ENCODE data around the gene ELAPOR1.

ELAPOR1 gene

DNA sequence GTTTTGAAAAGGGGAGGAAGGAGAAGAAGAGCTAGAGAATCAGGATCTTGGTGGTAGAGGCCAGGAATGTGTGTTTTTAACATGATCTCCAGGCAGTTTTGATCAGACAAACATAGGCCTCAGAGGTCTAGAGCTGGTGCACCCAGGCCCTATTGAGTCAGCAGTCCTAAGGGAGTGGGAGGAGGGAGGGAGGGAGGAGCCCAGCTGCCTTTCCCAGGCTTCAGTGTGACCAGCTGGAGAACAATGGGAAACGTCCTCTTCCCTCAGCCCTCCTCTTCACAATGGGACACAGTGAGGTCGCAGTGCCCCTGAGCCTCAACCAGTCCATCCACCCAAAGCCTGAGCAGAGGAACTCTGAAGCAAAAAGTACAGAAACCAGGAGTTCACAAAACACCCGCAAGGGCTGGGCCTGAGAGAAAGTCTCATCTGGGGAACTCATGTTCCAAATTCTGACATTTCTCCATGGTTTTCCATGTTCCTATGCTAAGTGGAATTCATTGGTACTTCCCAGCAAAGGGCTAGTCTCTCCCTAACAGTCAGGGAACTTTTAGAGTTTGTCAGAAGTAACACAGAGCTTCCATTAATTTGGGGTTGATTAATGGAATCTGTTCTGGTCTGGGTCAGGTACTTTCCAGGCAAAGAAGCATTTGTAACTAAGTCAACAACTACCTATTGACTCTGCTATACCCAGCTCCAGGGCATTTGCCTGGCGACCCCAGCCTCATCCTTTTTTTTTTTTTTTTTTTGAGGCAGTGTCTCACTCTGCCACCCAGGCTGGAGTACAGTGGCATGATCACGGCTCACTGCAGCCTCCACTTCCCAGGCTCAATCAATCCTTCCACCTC, 37.5 kb downstream of the ELAPOR1 start:
- TF ChIP-seq MAX (IDR thresholded peaks at IDR 0.05) = no peak
- TF ChIP-seq TCF12 (IDR thresholded peaks at IDR 0.05; ENCODE audit: low read depth) = no peak
- TF ChIP-seq TAF1 (IDR thresholded peaks at IDR 0.05; ENCODE audit: low read depth) = no peak
- TF ChIP-seq CEBPB (IDR thresholded peaks at IDR 0.05) = no peak
- no peak for TF ChIP-seq RAD21 (IDR thresholded peaks at IDR 0.05; ENCODE audit: low read depth)
- TF ChIP-seq EGR1 (IDR thresholded peaks at IDR 0.05) = no peak
- TF ChIP-seq, protein P1, sequence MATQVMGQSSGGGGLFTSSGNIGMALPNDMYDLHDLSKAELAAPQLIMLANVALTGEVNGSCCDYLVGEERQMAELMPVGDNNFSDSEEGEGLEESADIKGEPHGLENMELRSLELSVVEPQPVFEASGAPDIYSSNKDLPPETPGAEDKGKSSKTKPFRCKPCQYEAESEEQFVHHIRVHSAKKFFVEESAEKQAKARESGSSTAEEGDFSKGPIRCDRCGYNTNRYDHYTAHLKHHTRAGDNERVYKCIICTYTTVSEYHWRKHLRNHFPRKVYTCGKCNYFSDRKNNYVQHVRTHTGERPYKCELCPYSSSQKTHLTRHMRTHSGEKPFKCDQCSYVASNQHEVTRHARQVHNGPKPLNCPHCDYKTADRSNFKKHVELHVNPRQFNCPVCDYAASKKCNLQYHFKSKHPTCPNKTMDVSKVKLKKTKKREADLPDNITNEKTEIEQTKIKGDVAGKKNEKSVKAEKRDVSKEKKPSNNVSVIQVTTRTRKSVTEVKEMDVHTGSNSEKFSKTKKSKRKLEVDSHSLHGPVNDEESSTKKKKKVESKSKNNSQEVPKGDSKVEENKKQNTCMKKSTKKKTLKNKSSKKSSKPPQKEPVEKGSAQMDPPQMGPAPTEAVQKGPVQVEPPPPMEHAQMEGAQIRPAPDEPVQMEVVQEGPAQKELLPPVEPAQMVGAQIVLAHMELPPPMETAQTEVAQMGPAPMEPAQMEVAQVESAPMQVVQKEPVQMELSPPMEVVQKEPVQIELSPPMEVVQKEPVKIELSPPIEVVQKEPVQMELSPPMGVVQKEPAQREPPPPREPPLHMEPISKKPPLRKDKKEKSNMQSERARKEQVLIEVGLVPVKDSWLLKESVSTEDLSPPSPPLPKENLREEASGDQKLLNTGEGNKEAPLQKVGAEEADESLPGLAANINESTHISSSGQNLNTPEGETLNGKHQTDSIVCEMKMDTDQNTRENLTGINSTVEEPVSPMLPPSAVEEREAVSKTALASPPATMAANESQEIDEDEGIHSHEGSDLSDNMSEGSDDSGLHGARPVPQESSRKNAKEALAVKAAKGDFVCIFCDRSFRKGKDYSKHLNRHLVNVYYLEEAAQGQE (IDR thresholded peaks at IDR 0.05; ENCODE audit: low read depth) = no peak
- TF ChIP-seq YY1 (IDR thresholded peaks at IDR 0.05; ENCODE audit: low read depth) = no peak
- TF ChIP-seq FOXM1 (IDR thresholded peaks at IDR 0.05; ENCODE audit: borderline replicate concordance, low read depth) = no peak
- TF ChIP-seq NFIC (IDR thresholded peaks at IDR 0.05) = no peak
- no peak for TF ChIP-seq CREB1 (IDR thresholded peaks at IDR 0.05; ENCODE audit: low read depth)
- TF ChIP-seq TEAD4 (IDR thresholded peaks at IDR 0.05) = no peak
- TF ChIP-seq EP300 (IDR thresholded peaks at IDR 0.05; ENCODE audit: borderline replicate concordance) = no peak
- no peak for TF ChIP-seq ZBTB7A (IDR thresholded peaks at IDR 0.05; ENCODE audit: low read depth)
- no peak for TF ChIP-seq USF1 (IDR thresholded peaks at IDR 0.05)

GRCh38 chr1:109152196-109152595, 38.3 kb downstream of the ELAPOR1 start:
- TF ChIP-seq FOXM1 (IDR thresholded peaks at IDR 0.05; ENCODE audit: borderline replicate concordance, low read depth) = no peak
- no peak for TF ChIP-seq EP300 (IDR thresholded peaks at IDR 0.05; ENCODE audit: borderline replicate concordance)
- no peak for TF ChIP-seq TCF12 (IDR thresholded peaks at IDR 0.05; ENCODE audit: low read depth)
- TF ChIP-seq MAX (IDR thresholded peaks at IDR 0.05) = no peak
- no peak for TF ChIP-seq TAF1 (IDR thresholded peaks at IDR 0.05; ENCODE audit: low read depth)
- TF ChIP-seq NFIC (IDR thresholded peaks at IDR 0.05) = no peak
- TF ChIP-seq USF1 (IDR thresholded peaks at IDR 0.05) = no peak
- TF ChIP-seq, protein P1 (IDR thresholded peaks at IDR 0.05; ENCODE audit: low read depth) = no peak
- no peak for TF ChIP-seq TEAD4 (IDR thresholded peaks at IDR 0.05)
- TF ChIP-seq YY1 (IDR thresholded peaks at IDR 0.05; ENCODE audit: low read depth) = no peak
- TF ChIP-seq RAD21 (IDR thresholded peaks at IDR 0.05; ENCODE audit: low read depth) = no peak
- no peak for TF ChIP-seq CEBPB (IDR thresholded peaks at IDR 0.05)
- TF ChIP-seq EGR1 (IDR thresholded peaks at IDR 0.05) = no peak
- TF ChIP-seq CREB1 (IDR thresholded peaks at IDR 0.05; ENCODE audit: low read depth) = no peak
- TF ChIP-seq ZBTB7A (IDR thresholded peaks at IDR 0.05; ENCODE audit: low read depth) = no peak

GRCh38 chr1:109156916-109157385, 43.0 kb downstream of the ELAPOR1 start:
- TF ChIP-seq RAD21 (IDR thresholded peaks at IDR 0.05; ENCODE audit: low read depth) (no peak), FOXM1 (IDR thresholded peaks at IDR 0.05; ENCODE audit: borderline replicate concordance, low read depth) (no peak), TEAD4 (IDR thresholded peaks at IDR 0.05) (no peak), TAF1 (IDR thresholded peaks at IDR 0.05; ENCODE audit: low read depth) (no peak), YY1 (IDR thresholded peaks at IDR 0.05; ENCODE audit: low read depth) (no peak), EP300 (IDR thresholded peaks at IDR 0.05; ENCODE audit: borderline replicate concordance) (no peak), EGR1 (IDR thresholded peaks at IDR 0.05) (no peak), CREB1 (IDR thresholded peaks at IDR 0.05; ENCODE audit: low read depth) (no peak), USF1 (IDR thresholded peaks at IDR 0.05) (no peak), MAX (IDR thresholded peaks at IDR 0.05) (no peak), CEBPB (IDR thresholded peaks at IDR 0.05) (no peak), TCF12 (IDR thresholded peaks at IDR 0.05; ENCODE audit: low read depth) (no peak), NFIC (IDR thresholded peaks at IDR 0.05) (no peak), ZBTB7A (IDR thresholded peaks at IDR 0.05; ENCODE audit: low read depth) (no peak)
- TF ChIP-seq, protein P1 (IDR thresholded peaks at IDR 0.05; ENCODE audit: low read depth) = no peak
